GM12878 (cell line): ENCODE measurements around the gene PREX1. TPM values are rescaled to one million over a fixed set of nuclear protein-coding genes. Genes with fewer than 3 reads are reported as not detected.

Source experiments
- ATAC-seq: fragments of 200-7000 bp; cut with Tn5 transposase; 3 replicates; pipeline ENCODE4 v1.9.1; 2020; ENCODE audit warnings: mild to moderate bottlenecking, moderate library complexity
- BruUV-seq: library from RNA; stranded (reverse); fragments of 400-500 nt; replicated peaks from 2 replicates; lab custom pipeline; 2021; lab: Mats Ljungman, UMichigan
- CTCF ChIA-PET: fragments of 300-600 bp; sonication (Branson Sonifier 250); formaldehyde crosslinking; extraction: SDS; loops from one replicate; lab custom pipeline; 2021; ENCODE audit warnings: inconsistent platforms; lab: Yijun Ruan, JAX
- POLR2A ChIA-PET: fragments of 350-600 bp; formaldehyde crosslinking; extraction: SDS; loops from one replicate; lab custom pipeline; 2021; ENCODE audit warnings: inconsistent platforms; lab: Charles Lee
- RAD21 ChIA-PET: fragments of 300-600 bp; sonication (Branson Sonifier 250); formaldehyde crosslinking; loops from one replicate; lab custom pipeline; 2023; ENCODE audit warnings: antibody characterized with exemption; ENCODE audit not compliant: unreplicated experiment; lab: Charles Lee
- SMC1A ChIA-PET: fragments of 300-600 bp; sonication (Branson Sonifier 250); formaldehyde crosslinking; loops from one replicate; lab custom pipeline; 2023; ENCODE audit not compliant: unreplicated experiment, uncharacterized antibody; lab: Charles Lee
- DNase-seq: peaks from one replicate; pipeline ENCODE4 v3.0.0-alpha.2; 2011; ENCODE audit warnings: low read depth, low spot score
- FAIRE-seq: peaks from 3 replicates; lab custom pipeline; 2011; peaks lifted over from hg19 to GRCh38; lab: Jason Lieb, UNC
- H2AFZ ChIP-seq: 2 replicates; pipeline ENCODE4 v1.6.0; 2011; ENCODE audit warnings: low read depth, low read length, control low read depth; ENCODE audit not compliant: control insufficient read depth
- H3K27ac ChIP-seq: 2 replicates; pipeline ENCODE4 v1.5.1; 2011; ENCODE audit warnings: control low read depth; ENCODE audit not compliant: control insufficient read depth, insufficient read depth
- H3K27me3 ChIP-seq, 2 experiments: replicated peaks in 1 of 2; 2 replicates each; pipeline versions ENCODE4 v1.6.0 to v1.6.1; 2011; ENCODE audit warnings: low read length in 1 of 2; ENCODE audit not compliant: control insufficient read depth in 2 of 2, insufficient read depth in 2 of 2
- H3K36me3 ChIP-seq, 2 experiments: 2 replicates each; pipeline ENCODE4 v1.5.1; 2011; ENCODE audit warnings: low read length in 1 of 2; ENCODE audit not compliant: control insufficient read depth in 2 of 2, insufficient read depth in 2 of 2
- H3K4me1 ChIP-seq: 2 replicates; pipeline ENCODE4 v1.6.1; 2011; ENCODE audit warnings: mild to moderate bottlenecking, low read length, moderate library complexity, mixed read lengths; ENCODE audit not compliant: control insufficient read depth, insufficient read depth
- H3K4me2 ChIP-seq: 2 replicates; pipeline ENCODE4 v1.6.0; 2011; ENCODE audit warnings: control low read depth; ENCODE audit not compliant: control insufficient read depth, insufficient read depth
- H3K4me3 ChIP-seq: fragments of 200-600 bp; sonication (generic); 2 replicates; pipeline ENCODE4 v1.5.1; 2016
- H3K79me2 ChIP-seq: 2 replicates; pipeline ENCODE4 v1.6.0; 2011; ENCODE audit warnings: low read length; ENCODE audit not compliant: control insufficient read depth, insufficient read depth
- H3K9ac ChIP-seq: 2 replicates; pipeline ENCODE4 v1.8.0; 2011; ENCODE audit warnings: low read length, control low read depth, mixed read lengths; ENCODE audit not compliant: control insufficient read depth, insufficient read depth
- H3K9me3 ChIP-seq: replicated peaks from 3 replicates; pipeline ENCODE4 v1.5.1; 2011; ENCODE audit warnings: mild to moderate bottlenecking, low read length; ENCODE audit not compliant: control insufficient read depth, insufficient read depth
- H4K20me1 ChIP-seq: 2 replicates; pipeline ENCODE4 v1.6.0; 2011; ENCODE audit not compliant: control insufficient read depth, insufficient read depth
- SMAD1 ChIP-seq: fragments of 450-650 bp; IDR thresholded peaks from 2 replicates; pipeline ENCODE4 v1.6.1; 2018; ENCODE audit warnings: mild to moderate bottlenecking, low read depth; ENCODE audit not compliant: partially characterized antibody
- WGBS: methylation state at CpG from one replicate; pipeline ENCODE4 v1.1.6; 2016; ENCODE audit warnings: low lambda C conversion rate; ENCODE audit not compliant: insufficient replicate concordance, insufficient coverage; ENCODE audit errors: missing lambda C conversion rate; 5-methylcytosine and 5-hydroxymethylcytosine counted together
- in situ Hi-C: fragments of 300-500 bp; cut with MboI; formaldehyde crosslinking; loops from 9 replicates; pipeline ENCODE4 v1.14.3; 2018; ENCODE audit warnings: mixed read lengths
- intact Hi-C: fragments of 100-400 bp; cut with micrococcal nuclease; formaldehyde crosslinking; loops from one replicate; pipeline ENCODE4 v1.14.2; 2022; ENCODE audit not compliant: unreplicated experiment
- polyA plus RNA-seq, 11 experiments: library from polyadenylated mRNA; depleted of rRNA in 4 of 11; unstranded in 6 of 11; stranded (reverse) in 5 of 11; fragments of >200 nt; fragmentation: Nextera tagmentation in 4 of 11; fragmentation: Illumina TruSeq in 1 of 11; extraction: Ambion mirVana in 4 of 11; extraction: Trizol in 1 of 11; gene quantifications; 1 replicate in 1 of 11; 2 replicates in 10 of 11; pipeline versions ENCODE4 v1.2.1 to v1.2.3, GENCODE V29; 2011 to 2016; ENCODE audit warnings: inconsistent platforms in 2 of 11, missing spikeins in 2 of 11, low read depth in 1 of 11
- total RNA-seq, 4 experiments: library from RNA; depleted of rRNA in 3 of 4; stranded (reverse); fragments of >200 nt in 3 of 4; fragmentation: Illumina TruSeq in 1 of 4; extraction: Trizol in 1 of 4; gene quantifications; 2 replicates each; pipeline versions ENCODE4 v1.2.1 to v1.2.3, GENCODE V29; 2013 to 2021
- TF ChIP-seq, protein P1 (sequence below): fragments of 450-650 bp; IDR thresholded peaks from 2 replicates; pipeline ENCODE4 v1.6.1; 2016; ENCODE audit warnings: mild to moderate bottlenecking, moderate library complexity, borderline replicate concordance

Gene PREX1
- total and polyA plus RNA-seq, 10 of the 15 experiments (the other 5 are each of a cell fraction or from before 2014, with no cell fraction given): 2.6 to 114 (median 38.9) TPM

DNA sequence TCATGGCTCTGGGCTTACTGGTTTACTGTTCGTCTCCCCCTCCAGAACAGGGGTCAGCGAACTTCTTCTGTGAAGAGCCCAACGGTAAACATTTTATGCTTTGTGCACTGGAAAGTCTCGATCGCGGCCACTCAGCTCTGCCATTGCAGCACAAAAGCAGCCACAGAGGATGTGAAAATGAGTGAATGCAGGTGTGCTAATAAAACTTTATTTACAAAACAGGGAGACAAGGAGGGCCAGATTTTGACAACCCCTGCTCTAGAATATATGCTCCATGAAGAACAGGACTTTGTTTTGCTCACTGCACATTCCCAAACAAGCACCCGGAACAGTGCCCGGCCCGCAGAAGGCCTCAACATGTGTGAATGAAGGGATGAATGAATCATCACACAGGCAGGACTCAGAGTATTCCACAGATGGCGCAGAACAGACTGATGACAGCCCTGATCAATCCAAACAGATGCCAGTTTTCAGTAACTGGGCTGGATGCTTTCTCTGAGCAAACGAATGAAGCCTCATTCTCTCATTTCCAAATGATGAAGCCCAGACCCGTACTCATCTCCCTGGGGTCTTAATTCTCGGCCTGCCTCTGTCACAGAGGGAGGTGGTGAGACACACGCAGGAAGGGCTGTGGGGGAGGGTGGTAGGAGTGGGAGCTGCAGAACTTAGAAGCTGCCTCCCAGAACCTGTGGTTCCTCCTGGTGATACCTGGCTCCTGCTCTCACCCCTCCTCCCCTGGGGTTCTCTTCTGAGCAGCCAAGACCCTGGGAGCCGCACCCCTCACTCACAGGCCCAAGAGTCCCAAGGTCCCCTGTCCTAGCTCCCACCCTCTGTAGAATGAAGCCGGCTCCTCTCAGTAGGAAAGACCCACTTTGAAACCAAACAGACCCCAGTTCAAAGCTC lies 196.4 kb downstream of the PREX1 start:
- Histone ChIP-seq H3K4me3 (no peak overlapping the region), H2AFZ (no peak overlapping the region), H3K79me2 (no peaks in the 10 kb centered on the region), H3K9ac (no peak overlapping the region)
- no peak for FAIRE-seq
- ChIA-PET CTCF (interaction anchor here (1.4 kb wide), 1 partner anchor 11 kb away, joined by 3 read pairs; no protein-coding TSS in a partner anchor), RAD21 (no interaction called here)
- no peak for ATAC-seq
- TF ChIP-seq SMAD1: no peak
- TF ChIP-seq, protein P1, sequence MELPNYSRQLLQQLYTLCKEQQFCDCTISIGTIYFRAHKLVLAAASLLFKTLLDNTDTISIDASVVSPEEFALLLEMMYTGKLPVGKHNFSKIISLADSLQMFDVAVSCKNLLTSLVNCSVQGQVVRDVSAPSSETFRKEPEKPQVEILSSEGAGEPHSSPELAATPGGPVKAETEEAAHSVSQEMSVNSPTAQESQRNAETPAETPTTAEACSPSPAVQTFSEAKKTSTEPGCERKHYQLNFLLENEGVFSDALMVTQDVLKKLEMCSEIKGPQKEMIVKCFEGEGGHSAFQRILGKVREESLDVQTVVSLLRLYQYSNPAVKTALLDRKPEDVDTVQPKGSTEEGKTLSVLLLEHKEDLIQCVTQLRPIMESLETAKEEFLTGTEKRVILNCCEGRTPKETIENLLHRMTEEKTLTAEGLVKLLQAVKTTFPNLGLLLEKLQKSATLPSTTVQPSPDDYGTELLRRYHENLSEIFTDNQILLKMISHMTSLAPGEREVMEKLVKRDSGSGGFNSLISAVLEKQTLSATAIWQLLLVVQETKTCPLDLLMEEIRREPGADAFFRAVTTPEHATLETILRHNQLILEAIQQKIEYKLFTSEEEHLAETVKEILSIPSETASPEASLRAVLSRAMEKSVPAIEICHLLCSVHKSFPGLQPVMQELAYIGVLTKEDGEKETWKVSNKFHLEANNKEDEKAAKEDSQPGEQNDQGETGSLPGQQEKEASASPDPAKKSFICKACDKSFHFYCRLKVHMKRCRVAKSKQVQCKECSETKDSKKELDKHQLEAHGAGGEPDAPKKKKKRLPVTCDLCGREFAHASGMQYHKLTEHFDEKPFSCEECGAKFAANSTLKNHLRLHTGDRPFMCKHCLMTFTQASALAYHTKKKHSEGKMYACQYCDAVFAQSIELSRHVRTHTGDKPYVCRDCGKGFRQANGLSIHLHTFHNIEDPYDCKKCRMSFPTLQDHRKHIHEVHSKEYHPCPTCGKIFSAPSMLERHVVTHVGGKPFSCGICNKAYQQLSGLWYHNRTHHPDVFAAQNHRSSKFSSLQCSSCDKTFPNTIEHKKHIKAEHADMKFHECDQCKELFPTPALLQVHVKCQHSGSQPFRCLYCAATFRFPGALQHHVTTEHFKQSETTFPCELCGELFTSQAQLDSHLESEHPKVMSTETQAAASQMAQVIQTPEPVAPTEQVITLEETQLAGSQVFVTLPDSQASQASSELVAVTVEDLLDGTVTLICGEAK: peak; percentile 78
- TF ChIP-seq, all 136 proteins: peak for 1
- no peaks in the 10 kb centered on the region for H3K27me3 ChIP-seq
- ChIA-PET SMC1A (interaction anchor here (1.3 kb wide), 1 partner anchor 274 kb away, joined by 3 read pairs; no protein-coding TSS in a partner anchor), POLR2A (no interaction called here)
- H4K20me1 ChIP-seq: no peaks in the 10 kb centered on the region; the same call in 1 of the 2 replicates
- intact Hi-C loops (no loop called here), in situ Hi-C loops (no loop called here)
- no peak for DNase-seq
- H3K9me3 ChIP-seq: no peaks in the 10 kb centered on the region
- TSS peak; percentile 15 for BruUV-seq
- WGBS: 94% methylated on average over 15 of the region's 16 CpGs
- no peak overlapping the region for H3K4me2 ChIP-seq
- peaks cover 20 to 32% of the 10 kb centered on the region in 2 experiments; a peak in 3 of 4 replicates for H3K36me3 ChIP-seq
- no peaks in the 10 kb centered on the region for H3K4me1 ChIP-seq
- no peak overlapping the region for H3K27ac ChIP-seq
